Lung (tissue), 12 donors: Measurements from ENCODE around the gene FOXC2. TPM values are rescaled to one million over a fixed set of nuclear protein-coding genes. Genes with fewer than 3 reads are reported as not detected.

Experiments
- ATAC-seq: fragments of 200-7000 bp; cut with Tn5 transposase; one replicate; pipeline ENCODE4 v1.9.1; 2020; ENCODE audit warnings: moderate number of reproducible peaks; ENCODE audit not compliant: insufficient read depth, low FRiP score
- DNase-seq, 3 donors: peaks; one replicate each; pipeline ENCODE4 v3.0.0-alpha.2; 2013 to 2017
- H3K27ac ChIP-seq, 2 donors: one replicate each; pipeline ENCODE4 v1.5.1; 2013; ENCODE audit warnings: mild to moderate bottlenecking in 2 of 2, moderate library complexity in 2 of 2, control low read depth in 1 of 2, inconsistent platforms in 1 of 2, low read depth in 1 of 2, low read length in 1 of 2
- H3K27me3 ChIP-seq, 3 donors: one replicate each; pipeline ENCODE4 v1.5.1; 2013; ENCODE audit warnings: low read length in 2 of 3; ENCODE audit not compliant: control insufficient read depth in 3 of 3, insufficient read depth in 3 of 3
- H3K36me3 ChIP-seq, 4 donors: one replicate each; pipeline ENCODE4 v1.5.1; 2013; ENCODE audit warnings: low read length in 4 of 4, mild to moderate bottlenecking in 1 of 4, moderate library complexity in 1 of 4; ENCODE audit not compliant: control insufficient read depth in 4 of 4, insufficient read depth in 4 of 4
- H3K4me1 ChIP-seq, 5 donors: one replicate each; pipeline ENCODE4 v1.5.1; 2013; ENCODE audit warnings: low read length in 5 of 5, mild to moderate bottlenecking in 2 of 5, moderate library complexity in 1 of 5; ENCODE audit not compliant: control insufficient read depth in 5 of 5, insufficient read depth in 5 of 5
- H3K4me3 ChIP-seq: one replicate; pipeline ENCODE4 v1.5.1; 2013; ENCODE audit warnings: mild to moderate bottlenecking, control low read depth, moderate library complexity
- H3K9ac ChIP-seq, 2 donors: one replicate each; pipeline ENCODE4 v1.5.1; 2013; ENCODE audit warnings: low read length in 2 of 2, control low read depth in 1 of 2; ENCODE audit not compliant: insufficient read depth in 1 of 2
- H3K9me3 ChIP-seq, 4 donors: one replicate each; pipeline ENCODE4 v1.5.1; 2013; ENCODE audit warnings: low read length in 3 of 4, mild to moderate bottlenecking in 1 of 4, moderate library complexity in 1 of 4; ENCODE audit not compliant: control insufficient read depth in 4 of 4, insufficient read depth in 3 of 4
- WGBS, 2 donors: extraction: QIAGEN DNeasy Blood & Tissue Kit; methylation state at CpG; one replicate each; pipeline ENCODE4 v1.1.7; 2013; 5-methylcytosine and 5-hydroxymethylcytosine counted together
- polyA plus RNA-seq, 2 donors: library from polyadenylated mRNA; stranded (reverse); fragments of 200-250 nt; gene quantifications; one replicate each; pipeline ENCODE4 v1.2.1, GENCODE V29; 2013
- total RNA-seq, 2 donors: library from RNA; depleted of rRNA in 1 of 2; stranded (reverse); fragments of >200 nt in 1 of 2; gene quantifications; one replicate each; pipeline ENCODE4 v1.2.1, GENCODE V29; 2014 to 2021
- TF ChIP-seq, protein P1 (sequence below): IDR thresholded peaks from 2 replicates; pipeline ENCODE4 v1.5.1; 2012; ENCODE audit warnings: mild to moderate bottlenecking; ENCODE audit errors: control extremely low read depth, extremely low read depth
- donor health status: control.
- donor health status: control.
- donor health status: Bipolar disorder and iron deficiency.
- donor health status: healthy.
- donor health status: DM: yes; HTN: yes; CAD: no.

Gene FOXC2
- total and polyA plus RNA-seq, 4 donors = 0.37 to 2.7 (median 0.63) TPM

DNA sequence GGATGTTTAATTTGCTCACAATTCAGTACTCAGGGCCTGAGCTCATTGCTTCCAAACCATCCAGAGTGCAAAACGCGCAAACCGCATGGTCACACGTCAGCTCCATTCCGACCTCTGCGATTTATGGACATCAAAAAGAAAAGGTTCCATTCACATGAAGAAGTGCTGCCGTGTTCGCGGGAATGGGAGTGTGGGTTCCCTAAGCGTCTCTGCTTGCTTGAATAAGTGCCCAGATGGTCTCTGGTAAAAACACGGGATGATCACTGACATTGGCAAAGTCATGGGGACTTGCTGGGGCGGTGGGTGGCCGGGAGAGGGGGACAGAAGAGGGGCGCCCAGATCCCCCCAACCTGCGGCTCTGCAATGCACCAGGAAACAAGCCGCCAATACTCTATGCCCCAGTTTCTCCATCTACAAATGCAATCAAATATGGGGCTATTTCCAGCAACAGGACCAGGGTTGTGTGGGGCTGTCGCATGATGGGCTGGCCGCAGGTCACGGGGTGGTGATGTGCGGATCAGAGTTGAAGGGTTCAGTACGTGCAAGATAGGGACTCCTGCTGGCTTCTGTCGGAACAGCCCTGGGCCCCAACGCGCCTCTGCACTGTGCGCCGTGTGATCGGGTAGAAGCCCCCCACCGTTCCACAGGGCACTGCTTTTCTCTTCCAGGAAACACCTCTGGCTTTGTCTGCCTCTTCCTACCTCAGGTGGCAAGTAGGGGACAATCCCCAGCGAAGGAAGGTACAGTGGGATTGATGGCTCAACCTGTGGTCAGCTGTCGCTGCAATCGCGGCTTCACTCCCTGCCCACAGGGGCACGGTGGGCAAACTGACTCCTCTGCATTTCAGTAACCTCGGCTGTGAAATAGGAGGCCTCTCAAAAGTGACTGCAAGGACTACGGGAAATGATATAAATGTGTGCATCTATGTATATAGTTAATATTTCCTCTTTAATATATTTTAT lies 45.1 kb upstream of the FOXC2 start:
- TF ChIP-seq, protein P1, sequence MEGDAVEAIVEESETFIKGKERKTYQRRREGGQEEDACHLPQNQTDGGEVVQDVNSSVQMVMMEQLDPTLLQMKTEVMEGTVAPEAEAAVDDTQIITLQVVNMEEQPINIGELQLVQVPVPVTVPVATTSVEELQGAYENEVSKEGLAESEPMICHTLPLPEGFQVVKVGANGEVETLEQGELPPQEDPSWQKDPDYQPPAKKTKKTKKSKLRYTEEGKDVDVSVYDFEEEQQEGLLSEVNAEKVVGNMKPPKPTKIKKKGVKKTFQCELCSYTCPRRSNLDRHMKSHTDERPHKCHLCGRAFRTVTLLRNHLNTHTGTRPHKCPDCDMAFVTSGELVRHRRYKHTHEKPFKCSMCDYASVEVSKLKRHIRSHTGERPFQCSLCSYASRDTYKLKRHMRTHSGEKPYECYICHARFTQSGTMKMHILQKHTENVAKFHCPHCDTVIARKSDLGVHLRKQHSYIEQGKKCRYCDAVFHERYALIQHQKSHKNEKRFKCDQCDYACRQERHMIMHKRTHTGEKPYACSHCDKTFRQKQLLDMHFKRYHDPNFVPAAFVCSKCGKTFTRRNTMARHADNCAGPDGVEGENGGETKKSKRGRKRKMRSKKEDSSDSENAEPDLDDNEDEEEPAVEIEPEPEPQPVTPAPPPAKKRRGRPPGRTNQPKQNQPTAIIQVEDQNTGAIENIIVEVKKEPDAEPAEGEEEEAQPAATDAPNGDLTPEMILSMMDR = no peak
- Histone ChIP-seq H3K9ac (no peak overlapping the region), H3K27ac (no peak overlapping the region), H3K27me3 (peaks cover 3 to 18% (median 4%) of the 10 kb centered on the region in 3 donors), H3K9me3 (peaks cover 0 to 4% (median 0%) of the 10 kb centered on the region in 4 donors), H3K36me3 (no peaks in the 10 kb centered on the region), H3K4me3 (no peak overlapping the region), H3K4me1 (peaks cover 0 to 31% (median 0%) of the 10 kb centered on the region in 5 donors)
- ATAC-seq (no peak), DNase-seq (no peak)
- WGBS, 2 donors = 67 to 73% methylated on average over 35 of the region's 35 CpGs

GRCh38 chr16:86522634-86523033 lies 44.0 kb upstream of the FOXC2 start:
- 83 to 88% methylated on average over 16 of the region's 16 CpGs for WGBS, 2 donors
- no peak overlapping the region for H3K4me3 ChIP-seq
- H3K27me3 ChIP-seq = peaks cover 3 to 14% (median 4%) of the 10 kb centered on the region in 3 donors
- no peaks in the 10 kb centered on the region for H3K36me3 ChIP-seq
- TF ChIP-seq, protein P1 = no peak
- ATAC-seq = no peak
- DNase-seq = no peak
- no peak overlapping the region for H3K9ac ChIP-seq
- peaks cover 0 to 19% (median 0%) of the 10 kb centered on the region in 5 donors for H3K4me1 ChIP-seq
- peaks cover 0 to 4% (median 0%) of the 10 kb centered on the region in 4 donors for H3K9me3 ChIP-seq
- H3K27ac ChIP-seq = no peak overlapping the region

GRCh38 chr16:86523166-86523740 lies 43.4 kb upstream of the FOXC2 start:
- no peak for DNase-seq
- Histone ChIP-seq H3K36me3 (no peaks in the 10 kb centered on the region), H3K9me3 (peaks cover 0 to 4% (median 0%) of the 10 kb centered on the region in 4 donors), H3K9ac (no peak overlapping the region), H3K4me3 (no peak overlapping the region), H3K4me1 (peaks cover 0 to 15% (median 0%) of the 10 kb centered on the region in 5 donors), H3K27me3 (peaks cover 3 to 14% (median 4%) of the 10 kb centered on the region in 3 donors), H3K27ac (no peak overlapping the region)
- 72 to 80% methylated on average over 5 of the region's 5 CpGs for WGBS, 2 donors
- TF ChIP-seq, protein P1 = no peak
- ATAC-seq = no peak
